Colonic mucosa (tissue), 4 donors: ENCODE results near the gene KCNN3. TPM values are rescaled to one million over a fixed set of nuclear protein-coding genes. Genes with fewer than 3 reads are reported as not detected.
A peak's percentile ranks its signal among the peaks of the same experiment; 100 is the strongest.

Experiments
- DNase-seq: peaks from one replicate; pipeline ENCODE4 v3.0.0-alpha.2; 2020
- H3K27ac ChIP-seq: fragments of 200-600 bp; one replicate; pipeline ENCODE4 v1.8.0; 2021
- H3K27me3 ChIP-seq: fragments of 200-600 bp; one replicate; pipeline ENCODE4 v1.8.0; 2021
- H3K36me3 ChIP-seq: fragments of 200-600 bp; one replicate; pipeline ENCODE4 v1.8.0; 2021
- H3K4me1 ChIP-seq: fragments of 200-600 bp; one replicate; pipeline ENCODE4 v1.8.0; 2021; ENCODE audit warnings: mild to moderate bottlenecking
- H3K4me3 ChIP-seq: fragments of 200-600 bp; one replicate; pipeline ENCODE4 v1.8.0; 2021
- H3K9ac ChIP-seq, 2 donors: one replicate each; pipeline ENCODE4 v1.7.0; 2013; ENCODE audit warnings: control low read depth in 2 of 2, low read depth in 2 of 2, low read length in 2 of 2
- H3K9me3 ChIP-seq: fragments of 200-600 bp; one replicate; pipeline ENCODE4 v1.8.0; 2021
- intact Hi-C: fragments of 100-400 bp; cut with DNase I; formaldehyde crosslinking; loops from one replicate; pipeline ENCODE4 v1.14.1; 2022
- total RNA-seq, 2 donors: library from RNA; stranded (reverse); fragmentation: NEBNext Ultra II Directional in 1 of 2; extraction: Animal tissue kit (Norgen Biotek cat#: 25700) in 1 of 2; gene quantifications; one replicate each; pipeline ENCODE4 v1.2.1, GENCODE V29; 2021
- TF ChIP-seq, protein P1 (sequence below): fragments of 200-600 bp; IDR thresholded peaks from one replicate; pipeline ENCODE4 v1.8.0; 2022; ENCODE audit warnings: antibody characterized with exemption, mild to moderate bottlenecking
- donor health status: healthy.
- donor health status: DM: no; HTN: no; CAD: no.
- donor health status: DM: no; HTN: no; CAD: no.

Gene KCNN3
- total RNA-seq, 2 donors from 2014 or later = 0.99 to 2.5 TPM

- Histone ChIP-seq H3K9me3 (no peaks in the 10 kb centered on the region), H3K27ac (no peak overlapping the region), H3K4me3 (no peak overlapping the region), H3K27me3 (peaks cover 15% of the 10 kb centered on the region), H3K4me1 (peaks cover 4% of the 10 kb centered on the region), H3K9ac (peak overlapping the region in 1 of 2 donors; percentile 19), H3K36me3 (no peaks in the 10 kb centered on the region)
- no peak for DNase-seq
- TF ChIP-seq, protein P1, sequence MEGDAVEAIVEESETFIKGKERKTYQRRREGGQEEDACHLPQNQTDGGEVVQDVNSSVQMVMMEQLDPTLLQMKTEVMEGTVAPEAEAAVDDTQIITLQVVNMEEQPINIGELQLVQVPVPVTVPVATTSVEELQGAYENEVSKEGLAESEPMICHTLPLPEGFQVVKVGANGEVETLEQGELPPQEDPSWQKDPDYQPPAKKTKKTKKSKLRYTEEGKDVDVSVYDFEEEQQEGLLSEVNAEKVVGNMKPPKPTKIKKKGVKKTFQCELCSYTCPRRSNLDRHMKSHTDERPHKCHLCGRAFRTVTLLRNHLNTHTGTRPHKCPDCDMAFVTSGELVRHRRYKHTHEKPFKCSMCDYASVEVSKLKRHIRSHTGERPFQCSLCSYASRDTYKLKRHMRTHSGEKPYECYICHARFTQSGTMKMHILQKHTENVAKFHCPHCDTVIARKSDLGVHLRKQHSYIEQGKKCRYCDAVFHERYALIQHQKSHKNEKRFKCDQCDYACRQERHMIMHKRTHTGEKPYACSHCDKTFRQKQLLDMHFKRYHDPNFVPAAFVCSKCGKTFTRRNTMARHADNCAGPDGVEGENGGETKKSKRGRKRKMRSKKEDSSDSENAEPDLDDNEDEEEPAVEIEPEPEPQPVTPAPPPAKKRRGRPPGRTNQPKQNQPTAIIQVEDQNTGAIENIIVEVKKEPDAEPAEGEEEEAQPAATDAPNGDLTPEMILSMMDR = no peak
- intact Hi-C loops = no loop called here
Observed at GRCh38 chr1:154866257-154867063, 3.6 kb downstream of the KCNN3 start.

- intact Hi-C loops = no loop called here
- no peak overlapping the region for H3K27ac ChIP-seq
- H3K4me1 ChIP-seq = peaks cover 4% of the 10 kb centered on the region
- no peak overlapping the region for H3K9ac ChIP-seq
- TF ChIP-seq, protein P1 = no peak
- no peak overlapping the region for H3K4me3 ChIP-seq
- DNase-seq = no peak
- peaks cover 15% of the 10 kb centered on the region for H3K27me3 ChIP-seq
- H3K36me3 ChIP-seq = no peaks in the 10 kb centered on the region
- no peaks in the 10 kb centered on the region for H3K9me3 ChIP-seq
Observed at GRCh38 chr1:154865442-154866256, 4.4 kb downstream of the KCNN3 start.

DNA sequence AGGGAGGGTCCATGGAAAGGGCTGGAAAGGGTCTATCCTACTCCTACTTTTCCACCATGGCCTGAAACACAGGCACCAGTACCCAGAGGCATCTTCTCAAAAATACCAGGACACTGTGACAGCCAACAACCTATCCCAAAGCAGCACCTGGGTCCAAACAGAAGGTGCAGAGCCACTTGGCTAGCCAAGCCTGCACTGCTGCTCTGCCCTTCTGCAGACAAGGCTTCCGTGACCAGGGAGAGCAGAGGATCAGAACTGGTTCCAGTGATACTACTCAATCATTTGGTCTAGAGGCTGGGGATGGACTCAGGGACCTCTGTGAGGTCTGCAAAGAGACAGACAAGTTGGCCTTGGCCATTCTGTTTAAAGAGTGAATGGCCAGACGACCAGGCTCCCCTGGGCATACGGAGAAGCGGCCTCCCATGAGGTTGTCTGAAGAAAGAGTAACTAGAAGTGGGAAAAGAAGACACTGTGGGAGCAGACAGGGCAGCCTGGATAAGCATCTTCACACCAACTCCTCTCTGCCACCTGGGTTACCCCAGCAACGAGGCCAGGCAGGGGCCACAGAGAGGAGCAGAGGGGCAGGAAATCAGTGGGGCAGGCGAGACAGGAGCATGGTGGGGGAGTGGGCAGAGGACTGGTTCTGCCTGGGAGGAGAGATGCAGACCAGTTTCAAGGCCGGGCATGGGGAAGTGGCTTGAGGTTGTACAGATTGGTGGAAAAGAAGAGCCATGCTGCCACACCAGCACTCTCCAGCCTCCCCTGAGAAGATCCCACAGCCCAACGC lies 5.7 kb downstream of the KCNN3 start:
- Histone ChIP-seq H3K27ac (no peak overlapping the region), H3K4me3 (no peak overlapping the region), H3K9ac (no peak overlapping the region), H3K4me1 (no peaks in the 10 kb centered on the region), H3K36me3 (no peaks in the 10 kb centered on the region), H3K9me3 (no peaks in the 10 kb centered on the region), H3K27me3 (peaks cover 12% of the 10 kb centered on the region)
- intact Hi-C loops = no loop called here
- TF ChIP-seq, protein P1 = no peak
- no peak for DNase-seq

DNA sequence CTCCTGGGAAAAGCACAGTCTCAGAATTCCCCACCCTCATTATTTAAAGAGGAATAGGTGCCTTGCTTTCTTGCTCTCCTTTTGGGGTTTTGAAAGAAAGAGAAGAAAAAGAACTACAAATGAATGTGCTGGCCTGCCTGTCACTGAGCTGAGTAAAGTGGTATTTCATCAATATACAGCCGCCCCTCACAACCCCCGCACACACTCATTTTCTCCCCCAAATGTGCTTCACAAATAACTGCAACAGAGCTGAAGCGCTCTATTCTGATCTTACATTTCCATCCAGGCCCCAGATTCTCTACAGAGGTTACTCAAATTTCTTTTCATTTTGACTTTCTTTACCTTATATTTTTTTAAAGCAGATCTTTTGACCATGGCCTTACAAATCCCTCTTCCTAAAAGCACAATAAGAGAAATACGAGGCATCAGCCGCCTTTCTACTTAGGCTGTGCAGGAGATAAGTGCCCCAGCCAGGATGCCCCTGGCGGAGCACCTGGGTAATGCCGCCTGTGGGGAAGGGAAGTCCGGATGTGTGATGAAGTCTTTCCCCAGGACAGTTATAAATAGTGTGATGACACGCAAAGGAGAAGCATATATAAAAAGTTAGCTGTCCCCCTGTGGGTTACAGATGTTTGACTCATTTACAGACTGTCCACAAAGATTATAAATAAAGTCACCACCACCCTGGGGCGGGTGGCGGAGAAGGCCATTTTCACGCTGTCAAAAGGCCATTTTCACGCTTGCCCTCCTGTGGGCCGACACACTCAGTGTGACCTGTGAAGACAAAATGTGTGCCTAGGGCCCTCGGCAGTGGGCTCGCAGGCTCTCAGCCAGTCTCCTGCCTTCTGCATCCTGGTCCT lies 6.5 kb downstream of the KCNN3 start:
- Histone ChIP-seq H3K36me3 (no peaks in the 10 kb centered on the region), H3K27me3 (peaks cover 7% of the 10 kb centered on the region), H3K4me3 (no peak overlapping the region), H3K9ac (no peak overlapping the region), H3K4me1 (no peaks in the 10 kb centered on the region), H3K27ac (no peak overlapping the region), H3K9me3 (no peaks in the 10 kb centered on the region)
- intact Hi-C loops = no loop called here
- TF ChIP-seq, protein P1 = peak; percentile 75
- DNase-seq = no peak
